Measurements from ENCODE around the gene SPTBN1.

Gene SPTBN1

GRCh38 chr2:54455563-54456361 is at the start of gene SPTBN1:
TSS of gene SPTBN1 (plus strand) at chr2:54456327. CDS start at chr2:54526419, 70,092 bp downstream.
- no peak for DNase-seq

- no peak for DNase-seq
These were observed 48.4 kb upstream of the SPTBN1 start for GRCh38 chr2:54407693-54408092.

GRCh38 chr2:54408288-54408687 is 47.8 kb upstream of the SPTBN1 start:
- no peak for DNase-seq

- DNase-seq: no peak
These were observed 46.4 kb upstream of the SPTBN1 start for GRCh38 chr2:54409752-54410151.

GRCh38 chr2:54411801-54412354 is 44.2 kb upstream of the SPTBN1 start:
- no peak for DNase-seq

GRCh38 chr2:54416166-54416813 is 39.8 kb upstream of the SPTBN1 start:
- no peak for DNase-seq

GRCh38 chr2:54416938-54417337 is 39.2 kb upstream of the SPTBN1 start:
- no peak for DNase-seq

- no peak for DNase-seq
These were observed 38.5 kb upstream of the SPTBN1 start for GRCh38 chr2:54417577-54417976.

GRCh38 chr2:54419388-54419787 is 36.7 kb upstream of the SPTBN1 start:
- DNase-seq: no peak

GRCh38 chr2:54419855-54420523 is 36.1 kb upstream of the SPTBN1 start:
- no peak for DNase-seq

GRCh38 chr2:54420524-54421172 is 35.5 kb upstream of the SPTBN1 start:
- no peak for DNase-seq

GRCh38 chr2:54422072-54422581 is 34.0 kb upstream of the SPTBN1 start:
- DNase-seq: no peak

- DNase-seq: no peak
These were observed 32.9 kb upstream of the SPTBN1 start for GRCh38 chr2:54423213-54423612.

- no peak for DNase-seq
These were observed 31.5 kb upstream of the SPTBN1 start for GRCh38 chr2:54424555-54425163.

GRCh38 chr2:54428108-54428831 is 27.9 kb upstream of the SPTBN1 start:
- DNase-seq: no peak

- DNase-seq: no peak
These were observed 27.1 kb upstream of the SPTBN1 start for GRCh38 chr2:54429054-54429453.

GRCh38 chr2:54429811-54430551 is 26.1 kb upstream of the SPTBN1 start:
- DNase-seq: no peak

- no peak for DNase-seq
These were observed 25.5 kb upstream of the SPTBN1 start for GRCh38 chr2:54430649-54431048.

- no peak for DNase-seq
These were observed 23.7 kb upstream of the SPTBN1 start for GRCh38 chr2:54432251-54433015.

- DNase-seq: no peak
These were observed 21.9 kb upstream of the SPTBN1 start for GRCh38 chr2:54434229-54434628.

All from inflammatory macrophage treated with lipopolysaccharide for 4 hours (primary cell).